PC-3 (cell line): ENCODE measurements around the gene VTI1A.

Experiments used
- CTCF ChIP-seq: fragments of 300-600 bp; sonication (generic); conservative IDR thresholded peaks from 2 replicates; pipeline ENCODE4 v1.5.1; 2017; ENCODE audit warnings: antibody characterized with exemption, low read depth, mild to moderate bottlenecking, low read length
- EZH2 ChIP-seq: fragments of 300-600 bp; sonication (generic); IDR thresholded peaks from one replicate; pipeline ENCODE4 v1.6.1; 2017; ENCODE audit warnings: antibody characterized with exemption, mild to moderate bottlenecking, low read length; ENCODE audit not compliant: unreplicated experiment
- EZH2phosphoT487 ChIP-seq: fragments of 300-600 bp; sonication (generic); IDR thresholded peaks from 2 replicates; pipeline ENCODE4 v1.6.1; 2018; ENCODE audit warnings: mild to moderate bottlenecking, antibody characterized with exemption, low read length, borderline replicate concordance

- TF ChIP-seq CTCF, result no peak
- TF ChIP-seq EZH2, result no peak
- TF ChIP-seq EZH2phosphoT487, result no peak
Observed at GRCh38 chr10:112775892-112776674, 329.1 kb downstream of the VTI1A start.
